Activated CD8-positive, alpha-beta T cell treated with anti-CD3 and anti-CD28 coated beads for 36 hours (primary cell): ENCODE measurements around the gene LY6G5C. TPM values are rescaled to one million over a fixed set of nuclear protein-coding genes. Genes with fewer than 3 reads are reported as not detected.
A peak's percentile ranks its signal among the peaks of the same experiment; 100 is the strongest.

Experiments used
- ATAC-seq: fragments of 200-7000 bp; cut with Tn5 transposase; one replicate; pipeline ENCODE4 v1.10.0; 2021; ENCODE audit warnings: mild to moderate bottlenecking, moderate library complexity
- CTCF ChIA-PET: fragments of 350-600 bp; sonication (Branson Sonifier 250); formaldehyde crosslinking; loops from one replicate; lab custom pipeline; 2021; ENCODE audit warnings: antibody characterized with exemption; lab: Charles Lee
- POLR2A ChIA-PET: fragments of 350-600 bp; sonication (Branson Sonifier 250); formaldehyde crosslinking; loops from one replicate; lab custom pipeline; 2021; ENCODE audit warnings: antibody characterized with exemption; lab: Charles Lee
- DNase-seq: peaks from one replicate; pipeline ENCODE4 v3.0.0-alpha.2; 2020
- H3K27ac Mint-ChIP-seq: one replicate; pipeline ENCODE4 v1.8.0; 2021; ENCODE audit warnings: mild to moderate bottlenecking, mixed read lengths
- H3K27me3 Mint-ChIP-seq: one replicate; pipeline ENCODE4 v1.8.0; 2021; ENCODE audit warnings: mixed read lengths
- H3K36me3 Mint-ChIP-seq: one replicate; pipeline ENCODE4 v1.8.0; 2021; ENCODE audit warnings: low read depth, mixed read lengths
- H3K4me1 Mint-ChIP-seq: one replicate; pipeline ENCODE4 v1.8.0; 2021; ENCODE audit warnings: low read depth, mixed read lengths
- H3K4me3 Mint-ChIP-seq: one replicate; pipeline ENCODE4 v1.8.0; 2021; ENCODE audit warnings: mild to moderate bottlenecking, moderate library complexity, mixed read lengths
- H3K9me3 Mint-ChIP-seq: one replicate; pipeline ENCODE4 v1.8.0; 2021; ENCODE audit warnings: mixed read lengths
- intact Hi-C: fragments of 100-400 bp; cut with micrococcal nuclease; formaldehyde crosslinking; loops from one replicate; pipeline ENCODE4 v1.10.0; 2022
- total RNA-seq, 2 experiments: library from RNA; stranded (reverse); gene quantifications; one replicate each; pipeline ENCODE4 v1.2.3, GENCODE V29; 2021
- TF ChIP-seq, protein P1 (sequence below): fragments of 200-600 bp; IDR thresholded peaks from one replicate; pipeline ENCODE4 v1.8.0; 2022; ENCODE audit warnings: antibody characterized with exemption, mild to moderate bottlenecking

LY6G5C gene
- total RNA-seq, 2 experiments from 2014 or later, result 1.6 to 2.3 TPM

DNA sequence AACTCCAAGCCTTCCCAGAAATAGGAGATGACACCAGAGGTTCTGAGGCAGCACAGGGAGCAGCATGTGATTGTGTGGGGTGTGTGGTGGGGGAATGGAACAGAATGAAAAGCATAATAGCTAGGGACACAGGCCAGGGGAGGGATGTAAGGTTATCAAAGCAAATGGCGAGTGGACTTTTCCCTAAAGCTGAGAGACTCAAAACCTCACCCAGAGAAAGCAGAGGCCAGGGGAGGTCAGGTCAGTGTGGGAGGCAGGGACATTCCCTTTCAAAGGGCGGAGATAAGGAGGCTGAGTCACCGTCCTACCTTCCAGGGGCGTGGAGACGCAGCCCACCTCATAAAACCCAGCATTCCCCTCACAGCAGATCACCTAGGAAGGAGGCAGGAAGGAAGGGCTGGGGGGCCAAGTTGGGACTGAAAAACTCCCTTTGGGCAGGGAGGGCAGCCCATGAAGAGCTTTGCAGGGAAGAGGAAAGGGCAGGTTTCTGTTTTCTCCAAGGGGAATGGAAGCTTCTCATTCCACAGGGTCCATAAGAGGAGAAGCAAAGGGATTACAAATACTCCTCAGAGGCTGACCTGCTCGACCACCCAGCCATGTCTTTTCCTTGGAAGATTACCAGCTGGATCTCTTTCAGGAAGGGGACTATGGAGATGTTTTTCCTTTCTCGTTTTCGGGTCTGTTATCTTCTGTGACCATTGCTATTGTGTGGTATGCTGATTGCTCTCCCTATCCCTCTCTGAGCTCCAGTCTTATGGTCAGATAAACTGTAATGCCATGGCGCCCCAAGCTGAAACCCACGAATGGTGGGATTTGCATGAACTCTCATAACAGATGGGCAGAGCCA, 9.6 kb upstream of the LY6G5C start:
- peak overlapping the region; percentile 40 for H3K27ac Mint-ChIP-seq
- H3K27me3 Mint-ChIP-seq, result no peaks in the 10 kb centered on the region
- DNase-seq, result no peak
- TF ChIP-seq, protein P1, sequence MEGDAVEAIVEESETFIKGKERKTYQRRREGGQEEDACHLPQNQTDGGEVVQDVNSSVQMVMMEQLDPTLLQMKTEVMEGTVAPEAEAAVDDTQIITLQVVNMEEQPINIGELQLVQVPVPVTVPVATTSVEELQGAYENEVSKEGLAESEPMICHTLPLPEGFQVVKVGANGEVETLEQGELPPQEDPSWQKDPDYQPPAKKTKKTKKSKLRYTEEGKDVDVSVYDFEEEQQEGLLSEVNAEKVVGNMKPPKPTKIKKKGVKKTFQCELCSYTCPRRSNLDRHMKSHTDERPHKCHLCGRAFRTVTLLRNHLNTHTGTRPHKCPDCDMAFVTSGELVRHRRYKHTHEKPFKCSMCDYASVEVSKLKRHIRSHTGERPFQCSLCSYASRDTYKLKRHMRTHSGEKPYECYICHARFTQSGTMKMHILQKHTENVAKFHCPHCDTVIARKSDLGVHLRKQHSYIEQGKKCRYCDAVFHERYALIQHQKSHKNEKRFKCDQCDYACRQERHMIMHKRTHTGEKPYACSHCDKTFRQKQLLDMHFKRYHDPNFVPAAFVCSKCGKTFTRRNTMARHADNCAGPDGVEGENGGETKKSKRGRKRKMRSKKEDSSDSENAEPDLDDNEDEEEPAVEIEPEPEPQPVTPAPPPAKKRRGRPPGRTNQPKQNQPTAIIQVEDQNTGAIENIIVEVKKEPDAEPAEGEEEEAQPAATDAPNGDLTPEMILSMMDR, result no peak
- no peak for ATAC-seq
- H3K9me3 Mint-ChIP-seq, result no peaks in the 10 kb centered on the region
- H3K4me3 Mint-ChIP-seq, result no peak overlapping the region
- intact Hi-C loops, result no loop called here
- H3K36me3 Mint-ChIP-seq, result peaks cover 17% of the 10 kb centered on the region
- CTCF ChIA-PET, result interaction anchor here (0.7 to 2.3 kb wide), 12 partner anchors 9 to 146 kb away, joined by 3 to 9 read pairs (median 4); partner anchors contain the start of genes LY6G5C and LY6G6F
- H3K4me1 Mint-ChIP-seq, result peaks cover 5% of the 10 kb centered on the region
- POLR2A ChIA-PET, result interaction anchor here (0.7 to 1.2 kb wide), 4 partner anchors 17 to 21 kb away, joined by 3 to 5 read pairs (median 3); no protein-coding TSS in a partner anchor

DNA sequence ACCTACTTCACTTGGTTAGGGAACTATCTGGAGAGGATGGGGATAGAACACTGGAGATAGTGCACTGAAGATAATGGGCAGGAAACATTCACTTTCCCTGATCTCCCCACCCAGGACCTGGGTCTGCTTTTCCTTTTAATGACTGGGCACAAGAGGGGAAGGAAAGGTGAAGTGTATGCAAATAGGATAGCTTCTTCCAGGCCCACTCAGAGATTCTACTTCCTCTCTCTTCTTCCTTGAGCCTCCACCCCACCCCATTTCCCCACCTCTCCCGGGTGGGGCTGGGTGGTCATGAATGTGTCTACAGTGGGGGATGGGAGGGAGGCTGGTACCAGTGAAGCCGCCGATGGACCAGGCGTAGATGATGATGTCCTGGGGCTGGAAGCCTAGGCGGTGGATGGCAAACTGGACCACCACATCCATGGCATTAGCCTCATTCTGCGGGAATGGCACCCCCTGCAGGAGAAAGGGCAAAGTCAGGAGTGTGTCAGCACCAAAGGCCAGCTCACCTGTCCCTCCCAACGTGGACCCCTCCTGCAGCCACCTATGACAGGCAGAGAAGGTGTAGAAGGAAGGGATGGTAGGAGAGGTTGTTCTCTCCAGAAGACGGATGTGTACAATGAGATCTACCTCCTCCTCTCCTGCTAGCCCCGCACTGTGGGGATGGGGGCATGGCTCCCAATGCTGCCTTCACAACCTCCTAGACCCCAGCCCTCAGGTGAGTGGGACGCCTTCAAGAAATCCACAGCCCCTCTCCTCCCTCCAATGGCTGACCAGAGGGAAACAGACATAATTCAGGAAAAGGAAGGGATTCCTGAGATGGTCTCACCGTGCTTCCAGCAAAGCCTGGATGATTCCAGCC, 8.6 kb upstream of the LY6G5C start:
- Mint-ChIP-seq H3K4me1 (peaks cover 5% of the 10 kb centered on the region), H3K36me3 (peaks cover 17% of the 10 kb centered on the region), H3K27ac (peak overlapping the region; percentile 40), H3K27me3 (no peaks in the 10 kb centered on the region), H3K9me3 (no peaks in the 10 kb centered on the region), H3K4me3 (no peak overlapping the region)
- POLR2A ChIA-PET, result no interaction called here
- TF ChIP-seq, protein P1, result no peak
- peak; percentile 28 for DNase-seq
- CTCF ChIA-PET, result interaction anchor here (0.7 to 2.3 kb wide), 12 partner anchors 9 to 145 kb away, joined by 3 to 9 read pairs (median 4); partner anchors contain the start of genes C6orf47 and LY6G6F
- ATAC-seq, result peak; percentile 42
- intact Hi-C loops, result no loop called here

DNA sequence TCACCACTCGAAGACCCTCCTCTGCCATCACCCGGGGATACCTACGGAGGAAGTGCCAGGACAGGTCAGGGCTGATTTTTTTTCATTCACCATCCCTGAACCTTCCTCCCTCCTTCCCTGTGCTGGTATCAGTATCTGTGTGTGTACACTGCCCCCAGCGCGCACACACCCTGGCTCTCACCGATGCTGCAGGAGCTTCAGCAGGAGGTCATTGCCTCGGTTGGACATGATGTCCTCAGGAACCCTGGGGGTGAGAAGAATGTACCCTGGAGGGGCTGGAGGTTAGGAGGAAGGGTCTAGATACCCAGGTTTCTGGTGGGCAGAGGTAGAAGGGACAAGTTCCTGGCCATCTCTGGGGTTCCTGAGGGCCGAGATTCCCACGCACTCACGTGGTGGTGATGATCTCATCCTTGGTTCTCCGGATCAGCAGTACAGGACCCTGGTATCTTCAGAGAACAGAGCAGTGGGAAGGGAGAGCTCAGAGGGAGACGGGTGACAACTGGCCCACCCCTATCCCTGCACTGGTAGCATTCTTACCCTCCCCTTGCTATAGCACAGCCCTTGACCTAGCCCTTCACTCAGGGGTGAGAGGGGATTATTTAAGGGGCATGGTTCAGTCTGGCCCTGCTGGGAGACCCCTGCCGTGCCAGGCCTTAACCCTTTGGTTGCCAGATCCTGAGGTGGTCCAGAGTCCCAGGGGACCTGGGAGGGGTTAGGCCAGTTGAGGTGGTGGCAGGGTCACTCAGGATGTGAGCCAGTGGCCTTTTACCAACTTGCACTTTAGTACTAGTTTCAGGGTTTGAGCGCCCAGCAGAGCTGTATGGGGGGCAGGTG, 7.2 kb upstream of the LY6G5C start:
- no peak overlapping the region for H3K4me3 Mint-ChIP-seq
- TF ChIP-seq, protein P1, result no peak
- CTCF ChIA-PET, result interaction anchor here (0.8 to 1.5 kb wide), 3 partner anchors 27 to 82 kb away, joined by 3 to 4 read pairs (median 3); partner anchors contain the start of gene C6orf47

DNA sequence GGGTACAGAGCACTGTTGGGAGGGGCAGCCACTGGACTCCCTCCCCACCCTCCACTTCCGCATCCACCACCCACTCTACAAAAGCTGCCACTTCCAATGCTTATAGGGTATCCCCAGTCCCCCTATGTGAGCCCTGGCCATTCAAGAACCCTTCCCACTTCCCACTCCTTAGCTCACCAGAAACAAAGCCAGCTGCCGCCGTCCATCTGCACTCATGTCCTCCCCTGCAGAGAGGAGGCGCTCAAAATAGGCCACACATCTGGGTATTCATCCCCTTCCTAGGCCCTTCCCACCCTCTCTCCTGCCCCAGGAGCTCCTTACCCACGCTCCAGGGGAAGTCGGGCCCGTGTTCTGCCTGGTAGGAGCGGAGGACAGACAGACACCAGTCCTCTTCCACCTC, 6.5 kb upstream of the LY6G5C start:
- CTCF ChIA-PET, result interaction anchor here (1.4 kb wide), 1 partner anchor 35 kb away, joined by 3 read pairs; no protein-coding TSS in a partner anchor
- ATAC-seq (no peak), DNase-seq (no peak)
- Mint-ChIP-seq H3K9me3 (no peaks in the 10 kb centered on the region), H3K36me3 (peaks cover 10% of the 10 kb centered on the region), H3K27ac (no peak overlapping the region), H3K4me3 (no peak overlapping the region), H3K27me3 (no peaks in the 10 kb centered on the region), H3K4me1 (peaks cover 5% of the 10 kb centered on the region)
- intact Hi-C loops, result no loop called here
- POLR2A ChIA-PET, result interaction anchor here (0.8 to 1.5 kb wide), 4 partner anchors 18 to 52 kb away, joined by 3 to 4 read pairs (median 3); partner anchors contain the start of genes BAG6, LY6G5B, MPIG6B and MSH5
- TF ChIP-seq, protein P1, result no peak

More for the DNA sequence above, 7.2 kb upstream of the LY6G5C start:
- H3K4me1 Mint-ChIP-seq, result peaks cover 5% of the 10 kb centered on the region
- H3K36me3 Mint-ChIP-seq, result peaks cover 14% of the 10 kb centered on the region
- POLR2A ChIA-PET, result interaction anchor here (0.8 to 1.3 kb wide), 3 partner anchors 10 to 51 kb away, joined by 3 to 4 read pairs (median 3); partner anchors contain the start of genes BAG6 and MSH5
- ATAC-seq, result no peak
- intact Hi-C loops, result no loop called here
- no peaks in the 10 kb centered on the region for H3K27me3 Mint-ChIP-seq
- DNase-seq, result no peak
- no peak overlapping the region for H3K27ac Mint-ChIP-seq
- H3K9me3 Mint-ChIP-seq, result no peaks in the 10 kb centered on the region
